HG03139 (cell line): ENCODE measurements around the gene TLE5.
"Not testable (repeated sequence)": the region's sequence is repeated elsewhere in the genome, so short reads cannot be mapped to it uniquely, and the experiment has no call there.

Source experiments
- ATAC-seq: cut with Tn5 transposase; IDR thresholded peaks from one replicate; pipeline ENCODE4 v1.9.1; 2021; ENCODE audit not compliant: unreplicated experiment

Gene TLE5

DNA sequence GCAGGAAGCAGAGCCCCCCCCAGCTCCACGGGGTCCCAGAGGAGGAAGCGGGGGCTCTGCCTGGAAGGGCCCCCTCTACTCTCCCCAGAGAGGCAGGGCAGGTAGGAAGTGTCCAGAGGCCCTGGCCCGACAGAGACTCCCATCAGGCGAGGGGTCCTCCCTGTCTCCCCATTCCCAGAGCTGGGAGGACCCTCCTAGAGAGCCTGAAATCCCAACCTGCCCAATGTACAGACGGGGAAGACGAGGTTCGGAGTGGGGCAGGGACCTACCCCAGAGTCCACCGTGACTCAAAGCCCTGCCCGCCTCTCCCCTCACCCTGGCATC lies 34.4 kb downstream of the TLE5 start:
- ATAC-seq: no peak

DNA sequence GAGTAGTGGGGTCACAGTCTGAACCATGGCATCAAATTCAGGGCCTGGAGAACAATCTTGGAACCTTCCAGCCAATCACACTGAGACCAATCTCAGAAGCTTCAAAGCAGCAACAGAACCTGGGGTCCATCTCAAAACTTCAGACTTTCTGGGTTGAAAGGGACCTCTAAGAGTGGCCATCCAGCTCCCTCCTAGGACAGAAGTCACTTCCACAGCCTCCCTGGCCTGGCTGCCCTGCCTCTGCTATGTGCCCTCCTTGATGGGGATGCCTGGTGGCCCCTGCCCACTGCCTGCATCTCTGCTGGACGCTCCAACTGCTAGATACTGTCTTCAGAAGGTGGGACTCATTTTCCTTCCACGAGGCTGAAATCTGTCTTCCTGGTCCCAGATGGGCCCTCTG lies 35.0 kb downstream of the TLE5 start:
- ATAC-seq: no peak

DNA sequence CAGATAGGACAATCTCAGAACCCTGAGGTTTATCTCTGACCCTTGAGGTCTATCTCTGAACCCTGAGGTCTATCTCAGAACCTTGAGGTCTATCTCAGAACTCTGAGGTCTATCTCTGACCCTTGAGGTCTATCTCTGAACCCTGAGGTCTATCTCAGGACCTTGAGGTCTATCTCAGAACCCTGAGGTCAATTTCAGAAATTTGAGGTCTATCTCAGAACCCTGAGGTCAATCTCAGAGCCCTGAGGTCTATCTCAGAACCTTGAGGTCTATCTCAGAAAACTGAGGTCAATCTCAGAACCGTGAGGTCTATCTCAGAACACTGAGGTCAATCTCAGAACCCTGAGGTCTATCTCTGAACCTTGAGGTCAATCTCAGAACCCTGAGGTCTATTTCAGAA lies 35.5 kb downstream of the TLE5 start:
- ATAC-seq: no peak

DNA sequence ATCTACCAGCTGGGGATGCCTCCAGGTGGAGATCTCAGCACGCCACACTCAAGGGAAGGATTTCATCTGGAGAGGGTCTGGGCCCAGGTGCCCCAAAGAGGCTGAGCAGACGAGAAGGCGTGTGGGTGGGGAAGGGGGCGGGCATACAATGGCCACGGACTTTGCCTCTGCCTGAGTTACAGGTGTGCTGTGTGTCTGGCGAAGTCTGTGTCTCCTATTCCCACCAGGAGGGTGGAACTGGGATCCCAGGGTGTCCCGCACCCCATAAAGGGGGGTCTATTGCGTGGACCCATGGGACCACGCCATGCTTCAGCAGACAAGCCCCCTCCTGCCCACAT lies 36.8 kb downstream of the TLE5 start:
- ATAC-seq: no peak

DNA sequence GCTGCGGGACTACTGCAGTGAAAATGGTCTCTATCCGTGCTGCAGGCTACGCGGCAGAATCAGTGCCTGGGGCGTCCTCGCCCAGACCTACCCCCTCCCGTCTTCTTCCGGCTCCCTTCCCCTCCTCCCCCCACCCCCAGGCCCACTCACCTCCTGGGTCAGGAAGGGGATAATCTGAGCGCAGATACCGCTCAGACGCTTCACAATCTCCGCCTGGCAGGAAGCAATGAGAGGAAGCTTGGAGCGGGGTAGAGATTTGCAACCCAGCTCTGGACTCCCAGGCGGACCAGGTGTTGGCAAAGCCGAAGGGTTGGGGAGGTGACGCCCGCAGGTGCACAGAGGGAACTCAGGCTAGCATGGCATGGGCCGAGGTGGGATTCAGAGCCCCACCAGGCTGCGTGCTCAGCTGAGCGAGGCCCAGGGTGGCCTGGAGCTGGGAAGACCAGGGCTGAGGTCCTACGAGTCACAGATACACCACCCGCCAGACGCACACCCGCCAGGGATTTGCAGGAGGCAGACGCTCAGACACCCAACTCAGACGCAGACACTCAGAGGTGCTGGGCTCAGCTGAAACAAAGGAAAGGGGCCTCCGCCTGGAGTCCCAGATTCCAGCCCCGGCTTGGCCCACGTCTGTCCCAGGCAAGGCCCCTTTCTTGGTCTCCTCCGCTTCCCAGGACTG lies 37.3 kb downstream of the TLE5 start:
- no peak for ATAC-seq

DNA sequence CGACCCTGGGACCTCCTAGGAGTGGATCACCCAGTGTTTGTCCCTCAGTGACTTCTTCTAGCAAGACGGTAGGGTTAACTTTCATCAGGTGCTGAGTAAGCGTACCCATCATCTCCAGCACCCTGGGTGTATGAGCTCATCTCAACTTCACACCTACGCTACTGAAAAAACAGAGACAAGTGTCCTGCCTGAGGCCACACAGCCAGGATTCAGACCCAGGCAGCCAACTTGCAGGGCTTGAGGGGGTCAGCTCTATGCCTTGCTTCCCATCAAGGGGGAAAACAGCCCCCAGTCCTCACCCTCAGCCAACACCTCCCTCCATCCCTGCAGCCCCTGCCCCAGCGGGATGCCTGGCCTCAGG lies 37.8 kb downstream of the TLE5 start:
- ATAC-seq: no peak

DNA sequence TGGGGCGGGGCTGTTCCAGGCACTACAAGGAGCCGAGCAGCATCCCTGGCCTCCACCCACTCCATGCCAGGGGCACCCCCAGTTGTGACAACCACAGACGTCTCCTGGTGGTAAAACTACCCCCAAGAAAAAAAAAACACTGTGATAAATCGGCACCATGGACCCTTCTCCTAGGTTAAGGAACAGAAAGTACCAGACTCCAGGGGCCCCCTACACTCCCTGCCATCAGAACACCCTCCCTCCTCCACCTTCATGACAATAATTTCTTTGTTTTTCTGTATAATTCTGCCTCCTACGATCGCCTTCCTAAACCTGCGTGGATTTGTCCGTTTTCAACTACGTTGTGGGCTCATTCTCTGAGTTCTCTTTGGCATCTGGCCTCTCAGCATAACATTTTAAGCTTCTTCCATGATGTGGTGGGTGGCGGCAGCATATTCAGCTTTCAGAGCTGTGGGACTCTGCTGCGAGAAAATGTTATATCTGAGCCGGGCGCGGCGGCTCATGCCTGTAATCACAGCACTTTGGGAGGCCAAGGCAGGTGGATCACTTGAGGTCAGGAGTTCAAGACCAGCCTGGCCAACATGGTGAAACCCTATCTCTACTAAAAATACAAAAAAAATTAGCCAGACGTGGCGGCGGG lies 41.9 kb downstream of the TLE5 start:
- ATAC-seq: no peak

DNA sequence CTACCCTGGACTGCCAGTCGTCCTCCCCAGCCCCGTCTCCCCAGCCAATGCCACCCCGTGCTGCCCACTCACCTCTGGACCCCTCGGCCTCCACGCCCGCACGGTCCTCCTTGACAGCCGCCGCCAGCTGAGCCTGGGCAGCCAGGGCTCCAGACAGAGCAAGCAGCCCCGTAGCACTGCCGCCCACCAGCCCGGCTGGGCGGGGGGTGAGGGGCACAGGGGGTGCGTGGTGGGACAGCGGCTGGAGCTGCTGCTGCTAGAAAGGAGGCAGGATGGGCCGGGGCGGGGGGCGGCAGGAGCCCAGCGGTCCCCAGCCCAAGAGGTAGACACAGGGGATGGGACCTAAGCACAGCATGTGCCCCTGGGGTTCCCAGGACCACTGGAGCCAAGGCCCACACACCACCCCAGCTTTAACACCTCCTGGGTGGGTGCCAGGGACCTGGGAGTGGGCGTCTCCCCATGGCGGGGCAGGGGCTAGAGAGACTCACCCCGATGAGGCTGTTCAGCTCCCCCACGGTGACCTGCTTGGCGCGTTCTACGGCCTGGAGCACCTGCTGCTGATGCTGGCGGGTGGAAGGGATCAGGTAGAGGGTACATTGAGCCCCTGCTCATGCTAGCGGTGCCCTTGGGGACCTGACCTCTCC lies 43.0 kb downstream of the TLE5 start:
- ATAC-seq: no peak

DNA sequence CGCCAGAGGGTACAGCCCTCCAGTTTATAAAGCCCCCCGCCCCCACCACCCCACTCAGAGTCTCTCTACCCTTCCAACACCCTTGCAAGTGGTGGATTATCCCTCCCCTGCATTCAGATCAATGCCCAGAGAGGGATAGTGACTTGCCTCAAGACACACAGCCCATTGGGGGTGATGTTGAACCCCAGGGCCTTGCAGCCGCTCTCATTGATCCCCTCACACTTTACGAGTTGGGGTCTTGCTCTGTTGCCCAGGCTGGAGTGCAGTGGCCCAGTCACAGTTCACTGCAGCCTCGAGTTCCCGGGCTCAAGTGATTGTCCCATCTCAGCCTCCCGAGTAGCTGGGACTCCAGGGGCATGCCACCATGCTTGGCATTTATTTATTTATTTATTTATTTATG lies 44.4 kb downstream of the TLE5 start:
- ATAC-seq: no peak

DNA sequence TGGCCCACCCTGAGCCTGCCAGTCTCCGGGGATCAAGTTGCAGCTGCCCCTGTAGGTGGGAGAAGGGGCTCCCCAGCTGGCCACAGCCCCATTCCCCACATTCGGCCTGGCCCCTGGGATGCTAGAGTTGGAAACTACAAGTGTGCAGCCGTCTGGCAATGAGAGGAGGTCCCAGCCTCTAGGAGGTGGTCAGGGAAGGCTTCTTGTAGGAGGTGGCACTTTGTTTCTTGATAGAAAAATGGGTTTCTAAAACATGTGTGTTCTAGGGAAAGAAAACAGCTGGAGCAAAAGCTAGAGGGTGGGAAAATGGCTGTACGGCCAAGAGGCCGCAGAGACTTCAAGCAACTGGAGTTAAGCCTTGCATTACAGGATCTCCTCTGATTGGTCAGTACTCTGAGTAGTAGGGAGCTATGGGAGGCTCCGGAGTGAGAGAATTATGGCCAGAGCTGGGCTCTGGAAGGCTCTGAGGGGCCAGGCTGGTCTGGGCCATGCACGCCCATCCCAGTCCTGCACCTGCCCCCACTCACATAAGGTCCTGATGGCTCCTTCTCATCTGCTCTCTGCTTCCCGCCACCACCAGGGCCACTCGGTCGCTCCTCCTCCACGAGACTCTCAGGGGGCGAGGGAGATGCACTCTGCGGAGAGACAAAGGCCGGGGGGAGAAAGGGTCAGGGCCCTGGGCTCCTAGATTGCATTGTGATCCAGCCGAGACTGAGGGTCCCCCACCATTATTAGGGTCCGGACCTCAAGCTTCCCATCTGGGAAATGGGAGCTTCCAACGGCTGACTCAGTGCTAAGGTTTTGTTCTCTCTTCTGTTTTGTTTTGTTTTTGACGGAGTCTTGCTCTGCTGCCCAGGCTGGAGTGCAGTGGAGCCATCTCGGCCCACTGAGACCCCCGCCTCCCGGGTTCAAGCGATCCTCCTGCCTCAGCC lies 46.9 kb downstream of the TLE5 start:
- no peak for ATAC-seq

DNA sequence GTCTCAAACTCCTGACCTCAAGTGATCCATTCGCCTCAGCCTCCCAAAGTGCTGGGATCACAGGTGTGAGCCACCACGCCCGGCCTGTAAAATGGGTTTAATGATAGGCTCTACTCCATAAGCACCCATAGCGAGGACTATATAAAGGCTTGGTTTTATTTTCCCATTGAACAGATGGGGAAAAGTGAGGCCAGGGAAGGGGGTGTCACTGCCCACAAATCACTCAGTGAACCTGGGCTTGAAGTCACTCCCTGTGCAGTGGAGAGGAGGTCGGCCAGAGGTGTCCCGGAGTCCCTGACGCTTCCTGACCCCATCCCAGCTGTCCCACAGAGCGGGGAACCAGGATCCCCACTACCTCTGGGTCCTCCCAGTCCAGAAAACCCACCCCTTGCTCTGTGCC lies 48.2 kb downstream of the TLE5 start:
- no peak for ATAC-seq

DNA sequence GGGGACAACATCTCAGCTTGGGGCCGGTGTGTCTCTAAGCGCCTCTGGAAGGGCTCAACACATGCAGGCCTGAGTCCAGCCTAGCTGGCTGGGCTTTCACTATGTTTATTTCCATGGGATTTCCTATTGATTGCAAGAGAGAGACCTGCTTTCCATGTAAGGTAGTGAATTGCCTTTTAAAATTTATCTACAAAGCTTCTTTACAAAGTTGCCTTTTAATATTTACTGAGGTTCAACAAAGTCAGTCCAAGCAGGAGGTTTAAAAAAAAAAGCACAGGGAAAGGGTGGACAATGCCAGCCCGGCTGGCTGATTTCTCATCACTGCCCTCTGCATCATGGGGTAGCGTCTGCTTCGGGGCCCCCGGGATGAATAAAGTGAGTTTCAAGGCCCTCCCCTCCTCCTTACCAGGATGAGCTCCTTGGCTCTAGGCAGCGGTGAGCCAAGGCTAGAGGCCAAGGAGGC lies 49.0 kb downstream of the TLE5 start:
- ATAC-seq: no peak

DNA sequence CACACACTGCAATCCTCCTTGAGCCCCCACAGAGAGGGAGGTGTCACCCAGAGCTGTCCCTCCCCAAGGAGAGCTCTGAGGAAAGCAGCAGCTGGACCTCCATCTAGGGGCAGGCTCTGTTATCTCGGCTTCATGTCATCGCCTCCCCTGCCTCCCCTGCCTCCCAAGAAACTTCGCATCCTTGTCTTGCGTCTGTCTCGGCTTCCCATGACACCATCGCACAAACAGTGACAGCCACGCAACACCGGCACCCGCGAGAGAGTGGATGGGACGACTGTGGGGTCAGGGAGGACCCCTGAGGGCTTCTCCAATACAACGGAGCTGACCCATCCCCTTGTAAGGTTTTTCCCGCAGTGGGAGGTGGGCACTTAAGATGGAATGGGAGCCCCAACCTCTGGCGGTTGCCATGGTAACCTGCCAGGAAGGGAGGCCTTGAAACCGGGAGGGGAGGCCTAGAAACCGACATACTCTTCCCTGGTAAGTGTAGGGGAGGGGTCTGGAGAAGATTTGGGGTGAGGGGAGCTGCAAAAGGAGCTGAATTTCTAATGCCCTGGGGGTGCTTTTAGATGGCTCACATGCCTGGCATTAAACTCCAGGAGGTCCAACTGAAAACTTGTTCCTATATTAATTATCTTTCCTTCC lies 49.6 kb downstream of the TLE5 start:
- ATAC-seq: no peak

DNA sequence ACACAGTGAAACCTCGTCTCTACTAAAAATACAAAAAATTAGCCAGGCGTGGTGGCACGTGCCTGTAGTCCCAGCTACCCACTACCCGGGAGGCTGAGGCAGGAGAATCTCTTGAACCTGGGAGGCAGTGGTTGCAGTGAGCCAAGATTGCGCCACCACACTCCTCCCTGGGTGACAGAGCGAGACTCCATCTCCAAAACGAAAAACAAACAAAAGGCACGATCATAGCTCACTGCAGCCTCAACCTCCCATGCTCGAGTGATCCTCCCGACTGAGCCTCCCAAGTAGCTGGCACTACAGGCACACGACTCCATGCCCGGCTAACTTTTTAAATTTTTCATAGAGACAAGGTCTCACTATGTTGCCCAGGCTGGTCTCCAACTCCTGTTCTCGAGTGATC lies 50.2 kb downstream of the TLE5 start:
- ATAC-seq: not testable (repeated sequence)

DNA sequence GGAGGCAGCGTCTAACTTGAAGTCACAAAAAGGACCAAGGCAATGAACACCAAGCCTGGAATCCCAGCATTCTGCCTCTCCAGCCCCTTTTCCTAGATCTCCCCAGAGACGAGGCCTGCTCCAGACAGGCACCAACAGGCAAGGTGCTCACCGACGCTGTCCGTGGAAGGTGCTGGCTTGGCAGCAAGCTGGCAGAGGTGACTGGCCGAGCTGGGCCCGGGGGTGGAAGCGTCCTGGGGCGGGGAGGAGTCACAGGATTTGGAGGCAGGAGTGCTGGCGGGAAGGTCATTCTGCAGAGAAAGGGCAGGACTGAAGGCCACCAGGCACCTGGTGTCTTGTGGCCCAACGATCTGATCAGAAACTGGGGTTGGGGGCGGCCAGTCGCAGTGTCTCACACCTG lies 51.4 kb downstream of the TLE5 start:
- no peak for ATAC-seq

DNA sequence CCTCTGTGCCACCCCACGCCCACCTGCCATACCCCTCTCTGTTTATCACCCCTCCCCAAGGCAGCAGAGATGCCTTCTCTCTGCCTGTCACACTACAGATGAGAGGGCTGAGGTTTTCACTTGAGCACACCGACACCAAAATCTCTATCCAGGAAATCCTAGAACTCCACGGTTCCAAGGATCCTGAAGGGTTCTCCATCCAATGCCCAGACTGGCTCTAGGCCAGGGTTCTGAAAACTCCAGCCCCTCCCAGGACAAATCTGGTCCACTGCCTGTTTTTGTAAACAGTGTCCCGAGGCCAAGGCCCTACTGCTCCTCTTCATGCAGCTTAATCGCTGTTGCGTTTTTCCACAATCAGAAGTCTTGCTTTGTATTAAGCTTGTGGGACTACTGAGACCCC lies 53.3 kb downstream of the TLE5 start:
- ATAC-seq: no peak

DNA sequence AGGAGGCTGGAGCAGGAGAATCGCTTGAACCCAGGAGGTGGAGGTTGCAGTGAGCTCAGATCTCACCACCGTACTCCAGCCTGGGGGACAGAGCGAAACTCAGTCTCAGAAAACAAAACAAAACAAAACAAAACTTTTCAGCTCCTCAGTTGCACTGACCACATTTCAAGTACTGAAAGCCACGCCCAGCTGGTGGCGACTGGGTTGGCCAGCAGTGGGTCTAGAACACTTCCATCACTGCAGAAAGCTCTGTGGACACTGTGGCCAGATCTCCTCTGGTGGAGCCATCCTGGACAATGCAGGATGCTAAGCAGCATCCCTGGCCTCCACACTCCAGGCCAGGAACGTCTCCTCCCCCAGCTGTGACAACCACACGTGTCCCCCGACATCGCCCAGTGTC lies 54.3 kb downstream of the TLE5 start:
- no peak for ATAC-seq

DNA sequence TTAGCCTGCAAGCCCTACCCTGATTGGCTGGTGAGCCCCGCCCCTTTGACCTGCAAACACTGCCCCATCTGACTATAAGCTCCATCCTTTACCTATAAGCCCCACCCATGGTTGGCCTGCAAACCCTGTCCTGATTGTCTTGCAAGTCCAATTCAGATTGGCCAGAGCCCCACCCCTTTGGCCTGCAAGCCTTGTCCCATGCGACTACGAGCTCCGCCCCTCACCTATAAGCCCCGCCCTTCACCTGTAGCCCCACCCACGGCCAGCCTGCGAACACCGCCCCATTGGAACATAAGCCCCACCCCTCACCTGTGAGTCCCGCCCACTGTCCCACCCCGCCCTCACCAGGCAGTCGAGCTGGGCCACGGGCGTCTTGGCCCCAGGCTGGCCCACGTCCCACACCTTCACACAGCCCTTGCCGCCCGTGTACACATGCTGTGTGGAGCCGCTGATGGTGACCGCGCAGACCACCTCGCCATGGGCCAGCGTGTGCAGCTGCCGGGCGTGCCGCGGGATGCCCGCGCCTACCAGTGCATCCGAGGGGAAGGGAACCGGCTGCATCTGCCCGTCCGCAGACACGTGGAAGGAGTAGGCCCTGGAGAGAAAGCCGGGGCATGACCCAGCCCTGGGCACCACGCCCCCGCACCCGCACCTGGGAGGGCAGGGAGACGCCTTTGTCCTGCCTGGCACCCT lies 56.1 kb downstream of the TLE5 start:
- ATAC-seq: no peak

DNA sequence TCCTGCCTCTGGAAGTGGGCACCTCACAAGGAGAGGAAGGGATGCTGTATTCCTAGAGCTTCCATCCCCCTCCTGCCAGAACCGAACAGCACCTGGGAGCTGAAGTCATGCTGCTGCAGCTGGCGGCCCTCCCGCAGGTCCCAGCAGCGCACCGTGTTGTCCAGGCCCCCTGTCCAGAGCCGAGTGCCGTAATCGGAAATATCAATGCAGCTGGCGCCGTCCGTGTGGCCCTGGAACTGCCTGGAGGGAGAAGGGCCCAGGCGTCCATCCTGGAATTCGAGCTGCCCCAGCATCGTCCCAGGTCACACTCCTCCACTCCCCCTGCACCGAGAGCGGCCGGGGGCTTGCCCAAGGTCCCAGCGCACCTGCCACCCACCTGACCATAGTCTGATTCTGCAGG lies 57.0 kb downstream of the TLE5 start:
- no peak for ATAC-seq

DNA sequence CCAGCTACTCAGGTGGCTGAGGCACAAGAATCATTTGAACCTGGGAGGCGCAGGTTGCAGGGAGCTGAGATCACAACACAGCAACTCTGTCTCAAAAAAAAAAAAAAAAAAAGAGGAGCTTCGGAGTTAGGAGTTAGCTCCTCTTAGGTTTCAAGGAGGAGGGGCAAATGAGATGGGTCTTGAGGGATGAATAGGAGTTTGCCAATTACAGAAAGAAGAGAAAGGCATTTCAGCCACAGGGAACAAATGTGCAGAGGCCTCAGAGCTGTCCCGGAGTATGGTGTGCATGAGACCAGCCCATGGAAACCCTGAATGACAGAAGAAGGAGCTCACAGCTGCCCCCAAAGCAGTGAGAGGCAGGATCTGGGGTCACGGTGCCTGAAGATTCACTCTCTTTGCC lies 57.8 kb downstream of the TLE5 start:
- no peak for ATAC-seq

DNA sequence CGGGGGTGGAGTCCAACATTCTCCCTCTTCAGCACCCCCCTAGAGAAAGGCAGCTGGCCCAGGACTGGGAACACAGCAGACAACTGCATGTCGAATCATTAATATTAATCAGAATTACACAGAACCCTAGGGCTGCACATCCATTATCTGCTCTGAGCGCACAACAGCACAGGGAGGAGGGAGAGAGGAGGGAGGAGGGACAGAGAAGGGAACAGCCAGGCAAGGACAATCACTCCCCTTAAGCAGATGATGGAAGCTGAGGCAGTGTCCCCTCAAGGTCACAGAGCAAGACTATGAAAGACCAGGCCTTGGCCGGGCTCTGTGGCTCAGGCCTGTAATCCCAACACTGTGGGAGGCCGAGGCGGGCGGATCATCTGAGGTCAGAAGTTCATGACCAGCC lies 59.2 kb downstream of the TLE5 start:
- ATAC-seq: no peak
